ENCODE data around the gene PTPRE.

GRCh38 chr10:127996586-127996985, 89.7 kb downstream of the PTPRE start:
- TF ChIP-seq CTCF (optimal IDR thresholded peaks at IDR 0.05 in 1 of 3, IDR thresholded peaks at IDR 0.05 in 1 of 3, conservative IDR thresholded peaks at IDR 0.05 in 1 of 3; ENCODE audit: extremely low read depth in 1 of 3, insufficient read depth in 2 of 3, low read length in 3 of 3) (no peak), EZH2 (IDR thresholded peaks at IDR 0.05; ENCODE audit: low read length) (no peak)

Measured in keratinocyte (primary cell).